C4-2B (cell line): ENCODE results near the gene CYB561D2.

Source experiments
- ZFX ChIP-seq: fragments of 450-650 bp; IDR thresholded peaks from 2 replicates; pipeline ENCODE4 v1.6.1; 2017
- TF ChIP-seq, protein P1 (sequence below): fragments of 450-650 bp; conservative IDR thresholded peaks from 2 replicates; pipeline ENCODE4 v1.5.1; 2017; ENCODE audit warnings: mild to moderate bottlenecking

GRCh38 chr3:50336452-50337174, 14.0 kb upstream of the CYB561D2 start:
- TF ChIP-seq, protein P1, sequence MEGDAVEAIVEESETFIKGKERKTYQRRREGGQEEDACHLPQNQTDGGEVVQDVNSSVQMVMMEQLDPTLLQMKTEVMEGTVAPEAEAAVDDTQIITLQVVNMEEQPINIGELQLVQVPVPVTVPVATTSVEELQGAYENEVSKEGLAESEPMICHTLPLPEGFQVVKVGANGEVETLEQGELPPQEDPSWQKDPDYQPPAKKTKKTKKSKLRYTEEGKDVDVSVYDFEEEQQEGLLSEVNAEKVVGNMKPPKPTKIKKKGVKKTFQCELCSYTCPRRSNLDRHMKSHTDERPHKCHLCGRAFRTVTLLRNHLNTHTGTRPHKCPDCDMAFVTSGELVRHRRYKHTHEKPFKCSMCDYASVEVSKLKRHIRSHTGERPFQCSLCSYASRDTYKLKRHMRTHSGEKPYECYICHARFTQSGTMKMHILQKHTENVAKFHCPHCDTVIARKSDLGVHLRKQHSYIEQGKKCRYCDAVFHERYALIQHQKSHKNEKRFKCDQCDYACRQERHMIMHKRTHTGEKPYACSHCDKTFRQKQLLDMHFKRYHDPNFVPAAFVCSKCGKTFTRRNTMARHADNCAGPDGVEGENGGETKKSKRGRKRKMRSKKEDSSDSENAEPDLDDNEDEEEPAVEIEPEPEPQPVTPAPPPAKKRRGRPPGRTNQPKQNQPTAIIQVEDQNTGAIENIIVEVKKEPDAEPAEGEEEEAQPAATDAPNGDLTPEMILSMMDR, result no peak; the same call in 1 of the 2 replicates
- TF ChIP-seq ZFX, result no peak
